Measurements from ENCODE around the gene SMYD3.

Gene SMYD3

DNA sequence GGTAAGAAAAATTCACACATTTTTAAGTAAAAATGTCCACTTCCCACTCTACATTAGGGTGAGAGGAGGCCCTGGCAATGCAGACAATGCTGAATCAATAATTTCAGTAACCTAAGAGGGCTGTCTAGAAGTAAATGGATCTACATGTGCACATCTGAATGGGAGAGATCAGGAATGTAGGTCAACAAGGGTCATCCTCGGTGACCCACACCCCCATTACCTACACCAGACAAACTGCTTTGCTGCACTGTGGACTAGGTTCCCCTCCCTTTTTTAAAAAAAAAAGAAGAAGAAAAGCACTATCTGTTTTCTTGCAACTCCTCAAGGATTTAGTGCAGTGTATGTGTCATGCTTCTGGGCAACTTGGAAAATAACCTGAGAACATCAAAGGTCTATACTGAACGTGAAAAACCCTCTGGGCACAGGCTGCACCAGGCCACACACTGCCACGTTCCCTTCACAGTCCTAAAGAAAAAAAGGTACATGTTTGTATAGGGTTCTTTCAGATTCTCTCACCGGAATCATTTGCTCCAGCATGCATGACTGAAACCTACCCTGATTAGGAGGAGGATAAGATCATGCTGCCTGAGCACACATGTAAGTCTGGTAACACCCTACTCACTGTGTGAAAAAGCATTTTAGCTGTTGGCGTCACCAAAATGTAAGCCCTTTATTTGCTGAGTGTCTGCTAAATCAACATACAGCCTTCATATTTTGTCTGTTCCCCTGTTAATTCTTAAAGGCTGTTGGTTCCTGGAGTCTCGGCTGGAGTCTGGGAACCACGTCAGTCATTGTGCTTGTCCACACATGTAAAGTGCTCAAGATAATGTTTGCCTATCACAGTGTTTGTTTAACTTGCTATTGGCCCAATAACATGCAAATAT lies 341.0 kb downstream of the SMYD3 start:
- no peak for FAIRE-seq

DNA sequence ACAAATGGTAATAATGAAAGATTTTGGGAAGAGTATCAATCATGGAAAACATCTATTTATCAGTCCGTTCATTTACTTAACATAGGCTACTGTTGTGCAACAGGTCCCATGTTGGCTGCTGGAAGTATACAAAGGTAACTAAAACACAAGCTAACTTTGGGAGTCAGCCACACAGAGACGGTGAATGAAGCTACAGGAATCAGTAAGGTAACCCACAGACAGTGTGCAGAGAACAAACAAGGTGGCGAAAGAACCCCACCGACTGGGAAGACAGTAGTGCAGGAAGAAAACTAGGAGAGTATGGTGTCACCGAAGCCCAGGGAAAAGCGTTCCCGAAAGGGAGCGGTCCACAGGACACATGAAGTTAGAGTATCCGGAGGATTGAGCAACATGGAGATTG lies 342.3 kb downstream of the SMYD3 start:
- no peak for FAIRE-seq

GRCh38 chr1:246162560-246162959 lies 344.5 kb downstream of the SMYD3 start:
- FAIRE-seq, result no peak

DNA sequence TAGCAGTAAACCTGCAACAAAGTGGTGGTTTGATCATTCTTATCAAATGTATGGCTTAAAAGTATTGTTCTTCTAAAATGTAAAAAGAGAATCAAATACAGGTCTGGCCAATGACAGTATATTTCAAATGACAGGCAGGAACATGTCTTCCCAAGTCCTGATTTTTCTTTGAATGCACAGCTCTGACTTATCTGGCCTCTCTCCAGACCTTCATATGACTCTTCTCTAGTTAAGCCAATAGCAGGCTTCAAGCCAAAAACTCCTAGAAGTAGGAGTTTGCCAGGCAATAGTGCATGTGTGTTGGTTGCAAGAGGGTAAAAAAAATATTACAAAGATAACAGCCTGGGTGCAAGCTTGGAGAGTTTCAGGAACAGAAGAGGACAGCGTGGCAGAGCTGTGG lies 345.5 kb downstream of the SMYD3 start:
- FAIRE-seq, result no peak

DNA sequence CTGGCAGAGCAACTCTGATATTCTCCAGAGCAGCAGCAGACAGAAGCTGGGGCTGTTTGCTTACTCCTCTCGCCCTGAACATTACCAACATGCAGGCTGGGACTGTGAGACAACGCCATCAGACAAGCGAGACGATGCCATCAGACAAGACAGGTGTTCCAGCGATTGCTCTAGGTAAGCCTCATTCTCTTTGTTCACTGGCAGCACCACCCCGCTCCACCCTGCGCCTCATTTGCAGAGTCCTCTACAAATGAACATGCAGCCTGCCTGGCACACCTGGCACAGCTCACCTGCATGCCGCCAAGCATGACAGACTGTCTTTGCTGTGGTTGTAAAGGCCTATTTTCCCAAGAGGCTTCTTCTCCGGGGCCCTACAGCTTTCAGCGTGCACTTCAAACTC lies 346.2 kb downstream of the SMYD3 start:
- no peak for FAIRE-seq

DNA sequence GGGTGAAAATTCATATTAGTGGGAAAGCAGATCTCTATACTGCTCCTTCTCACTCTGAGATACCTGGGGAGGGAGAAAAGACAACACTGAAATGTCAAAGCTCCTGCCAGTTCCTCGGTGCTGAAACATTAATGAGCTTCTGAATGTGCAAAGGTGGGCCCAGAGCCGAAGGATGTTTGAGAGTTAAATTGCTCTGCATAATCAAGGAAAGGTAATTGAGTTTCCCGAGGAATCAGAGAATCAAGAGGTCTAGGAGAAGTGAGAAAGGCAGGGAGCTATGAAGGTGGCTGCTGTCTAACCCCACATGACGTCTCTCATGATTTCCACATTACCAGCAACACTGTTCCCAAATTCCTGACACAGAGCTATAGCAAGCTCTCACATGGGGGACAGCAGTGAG lies 346.7 kb downstream of the SMYD3 start:
- FAIRE-seq, result no peak

- FAIRE-seq, result no peak
These were observed 347.5 kb downstream of the SMYD3 start for GRCh38 chr1:246159279-246160227.

DNA sequence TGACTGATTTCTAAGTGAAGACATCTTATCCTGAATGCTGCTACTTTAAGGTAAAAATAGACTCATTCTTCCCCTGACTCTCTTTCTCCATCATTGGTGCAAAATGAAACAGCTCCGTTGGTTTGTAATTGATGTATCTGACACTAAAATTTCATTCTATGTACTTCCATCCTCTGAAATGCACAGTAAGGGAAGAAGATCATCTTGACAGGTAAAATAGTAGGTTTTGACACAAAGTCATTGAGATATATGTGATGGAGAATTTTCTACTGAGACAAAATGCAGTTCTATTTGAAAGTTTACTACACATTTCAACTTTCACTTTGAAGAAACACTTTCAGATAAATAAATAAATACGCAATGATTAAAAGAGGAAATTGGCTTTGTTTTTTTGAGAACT lies 348.9 kb downstream of the SMYD3 start:
- no peak for FAIRE-seq

DNA sequence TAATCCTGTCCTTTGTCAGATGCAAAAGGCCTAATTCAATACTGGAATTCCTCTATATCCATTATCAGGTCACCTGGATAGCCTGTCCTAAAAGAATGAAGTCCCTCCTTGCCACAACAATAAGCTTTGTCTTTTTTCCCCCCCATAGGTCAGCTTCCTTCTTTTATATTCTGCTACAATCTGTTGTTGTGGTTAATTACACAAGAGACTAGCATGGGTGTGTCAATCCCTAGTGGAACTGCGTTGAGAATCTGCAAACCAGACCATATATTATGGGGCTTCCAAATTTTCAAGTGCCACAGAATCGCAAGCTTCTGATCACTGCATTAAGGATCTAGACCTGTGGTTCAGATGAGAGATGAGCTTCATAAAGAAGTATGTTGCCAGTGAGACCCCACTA lies 349.6 kb downstream of the SMYD3 start:
- no peak for FAIRE-seq

DNA sequence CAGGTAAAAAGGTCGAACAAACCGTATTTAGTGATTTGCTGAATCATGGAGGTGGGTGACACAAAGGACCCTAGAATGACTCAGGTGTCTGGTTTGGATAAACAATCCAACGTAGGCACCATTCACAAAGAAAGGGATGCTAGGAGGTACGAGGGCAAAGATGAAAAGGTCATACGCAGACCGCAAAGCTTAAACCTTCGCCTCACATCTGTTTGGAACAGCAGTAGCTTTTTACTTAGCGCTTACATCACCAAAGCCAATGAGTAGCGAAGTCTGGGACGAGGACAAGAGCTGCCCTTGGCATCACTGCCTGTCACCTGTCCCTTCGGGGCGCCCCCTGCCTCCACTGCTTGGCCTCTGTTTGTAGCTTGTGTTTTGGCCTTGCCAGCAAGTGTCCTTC lies 350.2 kb downstream of the SMYD3 start:
- no peak for FAIRE-seq

DNA sequence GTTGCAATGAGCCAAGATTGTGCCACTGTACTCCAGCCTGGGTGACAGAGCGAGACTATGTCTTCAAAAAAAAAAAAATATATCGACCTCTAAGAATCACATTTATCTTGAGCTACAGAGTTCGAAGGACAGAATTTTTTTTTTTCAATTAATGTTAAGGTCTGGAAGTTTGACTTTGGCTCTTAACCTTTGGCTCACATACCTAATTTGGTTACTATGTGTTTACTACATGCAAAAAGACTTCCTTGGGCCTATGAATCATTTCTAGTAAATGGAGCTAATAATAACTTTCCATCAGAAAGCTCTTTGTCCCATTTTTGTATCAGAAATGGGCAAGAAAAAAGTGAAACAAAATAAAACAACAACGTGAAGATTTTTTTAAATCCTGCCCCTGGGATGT lies 351.2 kb downstream of the SMYD3 start:
- no peak for FAIRE-seq

GRCh38 chr1:246153796-246154212 lies 353.3 kb downstream of the SMYD3 start:
- FAIRE-seq, result no peak

- FAIRE-seq, result no peak
These were observed 354.1 kb downstream of the SMYD3 start for GRCh38 chr1:246152986-246153431.

GRCh38 chr1:246151796-246152434 lies 355.2 kb downstream of the SMYD3 start:
- no peak for FAIRE-seq

GRCh38 chr1:246149543-246149942 lies 357.5 kb downstream of the SMYD3 start:
- FAIRE-seq, result no peak

- FAIRE-seq, result no peak
These were observed 359.3 kb downstream of the SMYD3 start for GRCh38 chr1:246147524-246148461.

DNA sequence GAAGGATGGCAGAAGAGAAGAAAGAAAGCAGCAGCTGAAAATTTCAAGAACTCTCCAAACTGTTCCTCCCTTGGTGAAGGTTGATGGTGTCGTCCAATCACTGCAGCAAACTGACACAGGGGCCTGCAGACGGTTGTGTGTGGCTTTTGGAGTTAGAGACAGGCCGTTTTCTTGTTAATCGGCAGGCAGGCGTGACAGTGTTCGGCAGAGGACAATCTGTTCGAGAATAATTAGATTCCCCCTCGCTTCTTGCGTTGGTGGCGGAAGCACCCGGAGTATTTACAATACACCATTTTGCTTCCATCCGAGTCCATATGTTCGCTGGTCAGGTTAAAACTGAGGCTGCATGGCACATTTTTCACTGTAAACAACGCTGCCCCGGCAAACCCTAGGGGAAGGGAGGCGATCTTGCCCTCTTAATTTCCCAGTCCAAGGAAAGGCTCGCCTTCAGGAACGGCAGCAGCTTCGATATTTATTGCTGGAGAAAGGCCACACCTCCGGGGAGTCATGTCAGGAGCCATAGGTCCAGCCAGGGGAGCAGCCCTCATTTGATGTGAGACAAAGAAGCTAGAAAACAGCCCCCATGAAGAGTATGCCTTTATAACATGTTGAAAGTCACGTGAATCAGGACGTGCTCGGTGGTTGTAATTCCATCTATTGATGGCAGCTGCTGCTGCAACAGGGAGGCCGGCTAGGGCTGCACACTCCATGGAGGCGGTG lies 360.1 kb downstream of the SMYD3 start:
- no peak for FAIRE-seq

DNA sequence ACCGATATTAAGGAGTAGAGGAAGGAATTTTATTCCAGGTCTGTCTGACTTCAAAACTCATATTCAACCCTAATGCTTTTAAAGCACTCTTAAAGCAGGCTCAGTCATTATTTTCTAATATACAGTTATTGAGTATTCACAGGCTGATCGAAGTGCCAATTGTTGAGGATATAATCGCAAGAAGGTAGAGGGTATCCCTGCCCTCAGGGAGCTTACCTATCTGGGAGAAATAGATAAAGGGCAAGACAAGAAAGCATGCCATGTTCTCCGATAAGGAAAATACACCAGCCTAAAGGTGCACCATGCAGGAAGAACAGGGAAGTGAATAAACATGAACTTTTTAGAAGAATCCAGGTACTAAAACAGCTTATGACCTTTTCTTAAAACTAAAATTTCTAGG lies 361.2 kb downstream of the SMYD3 start:
- FAIRE-seq, result no peak

GRCh38 chr1:246144931-246145330 lies 362.1 kb downstream of the SMYD3 start:
- no peak for FAIRE-seq

DNA sequence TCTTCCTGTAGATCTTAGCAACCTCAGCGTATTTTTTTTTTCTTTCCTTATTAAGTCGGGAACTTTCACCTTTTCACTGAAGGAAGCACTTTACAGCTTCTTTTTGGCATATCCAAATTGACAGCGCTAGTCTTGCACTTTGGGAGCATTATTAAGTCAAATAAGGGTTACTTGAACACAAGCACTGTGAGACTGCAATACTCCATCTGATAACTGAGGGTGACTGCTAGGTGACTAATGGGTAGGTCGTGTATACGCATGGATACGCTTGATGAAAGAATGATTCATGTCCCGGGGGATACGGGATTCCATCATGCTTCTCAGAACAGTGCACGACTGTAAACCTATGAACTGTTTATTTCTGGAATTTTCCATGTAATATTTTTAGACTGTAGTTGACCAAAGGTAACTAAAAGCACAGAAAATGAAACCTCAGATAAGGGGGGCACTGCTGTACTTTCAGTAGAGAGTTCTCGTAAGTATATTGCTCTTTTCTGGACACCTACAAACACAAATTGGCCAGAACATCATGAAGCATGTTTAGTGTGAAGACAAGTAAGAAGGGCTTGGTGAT lies 364.7 kb downstream of the SMYD3 start:
- no peak for FAIRE-seq

DNA sequence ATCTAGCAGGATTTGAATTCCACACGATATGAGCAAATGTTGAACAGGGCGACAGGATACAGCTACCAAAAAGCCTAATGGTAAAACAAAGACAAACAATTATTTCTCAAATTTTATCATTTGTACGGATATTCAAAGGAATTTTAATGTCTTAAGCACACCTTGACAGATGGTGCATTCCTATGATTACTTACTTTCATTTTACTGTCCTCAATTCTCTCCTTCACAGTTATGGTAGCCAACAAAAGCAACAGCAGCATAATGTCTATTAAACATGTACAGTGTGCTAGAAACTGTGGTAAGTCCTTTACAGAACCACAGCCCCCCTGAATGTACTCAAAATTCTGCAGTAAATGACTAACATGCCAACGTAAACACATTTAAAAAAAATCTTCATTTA lies 365.8 kb downstream of the SMYD3 start:
- no peak for FAIRE-seq
